Measurements from ENCODE around the gene SARS1. TPM values are rescaled to one million over a fixed set of nuclear protein-coding genes. Genes with fewer than 3 reads are reported as not detected.
A peak's percentile ranks its signal among the peaks of the same experiment; 100 is the strongest.

Gene SARS1
- total and polyA plus RNA-seq, 9 donors, result 83.7 to 317 (median 119) TPM

GRCh38 chr1:109263234-109263596 is 49.5 kb downstream of the SARS1 start:
- no peak overlapping the region for H3K27ac ChIP-seq

DNA sequence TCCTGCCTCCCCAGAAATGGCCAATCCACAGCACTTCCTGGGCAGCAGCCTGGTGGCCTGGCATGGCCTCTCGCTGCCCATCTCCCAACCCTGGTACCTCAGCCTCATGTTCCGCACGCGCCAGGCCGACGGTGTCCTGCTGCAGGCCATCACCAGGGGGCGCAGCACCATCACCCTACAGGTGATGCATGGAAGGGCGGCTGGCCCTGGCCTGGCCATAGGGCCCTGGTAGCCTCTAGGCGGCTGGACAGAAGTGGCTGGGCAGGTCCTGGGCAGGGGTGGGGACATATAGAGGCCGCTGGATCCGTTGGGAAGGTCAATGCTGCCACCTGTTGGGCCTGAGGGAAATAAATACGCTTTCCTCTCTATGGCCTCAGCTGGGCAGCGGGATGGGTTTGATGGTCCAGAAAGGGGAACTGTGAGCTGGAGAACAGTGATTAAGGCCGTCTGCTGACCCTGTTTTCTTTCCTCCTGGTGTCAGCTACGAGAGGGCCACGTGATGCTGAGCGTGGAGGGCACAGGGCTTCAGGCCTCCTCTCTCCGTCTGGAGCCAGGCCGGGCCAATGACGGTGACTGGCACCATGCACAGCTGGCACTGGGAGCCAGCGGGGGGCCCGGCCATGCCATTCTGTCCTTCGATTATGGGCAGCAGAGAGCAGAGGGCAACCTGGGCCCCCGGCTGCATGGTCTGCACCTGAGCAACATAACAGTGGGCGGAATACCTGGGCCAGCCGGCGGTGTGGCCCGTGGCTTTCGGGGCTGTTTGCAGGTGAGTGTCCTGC is 50.1 kb downstream of the SARS1 start:
- peak; percentile 62 to 86 (median 79) for DNase-seq
- Histone ChIP-seq H3K36me3 (no peaks in the 10 kb centered on the region), H3K27me3 (no peaks in the 10 kb centered on the region), H3K4me3 (no peak overlapping the region), H3K4me1 (ENCODE audit: insufficient read depth) (no peaks in the 10 kb centered on the region), H3K27ac (no peak overlapping the region), H3K9me3 (no peaks in the 10 kb centered on the region)
- intact Hi-C loops (cut with DNase I), result loop anchor here in 3 of 4 donors (5.0 to 10.0 kb wide), 4 partner anchors 134 to 271 kb away; partner anchors contain the start of genes GPR61 (in 2 of the 3), ELAPOR1 (in 1 of the 3) and SORT1 (in 1 of the 3)
- TF ChIP-seq POLR2A (IDR thresholded peaks at IDR 0.05), result no peak
- TF ChIP-seq, protein P1, sequence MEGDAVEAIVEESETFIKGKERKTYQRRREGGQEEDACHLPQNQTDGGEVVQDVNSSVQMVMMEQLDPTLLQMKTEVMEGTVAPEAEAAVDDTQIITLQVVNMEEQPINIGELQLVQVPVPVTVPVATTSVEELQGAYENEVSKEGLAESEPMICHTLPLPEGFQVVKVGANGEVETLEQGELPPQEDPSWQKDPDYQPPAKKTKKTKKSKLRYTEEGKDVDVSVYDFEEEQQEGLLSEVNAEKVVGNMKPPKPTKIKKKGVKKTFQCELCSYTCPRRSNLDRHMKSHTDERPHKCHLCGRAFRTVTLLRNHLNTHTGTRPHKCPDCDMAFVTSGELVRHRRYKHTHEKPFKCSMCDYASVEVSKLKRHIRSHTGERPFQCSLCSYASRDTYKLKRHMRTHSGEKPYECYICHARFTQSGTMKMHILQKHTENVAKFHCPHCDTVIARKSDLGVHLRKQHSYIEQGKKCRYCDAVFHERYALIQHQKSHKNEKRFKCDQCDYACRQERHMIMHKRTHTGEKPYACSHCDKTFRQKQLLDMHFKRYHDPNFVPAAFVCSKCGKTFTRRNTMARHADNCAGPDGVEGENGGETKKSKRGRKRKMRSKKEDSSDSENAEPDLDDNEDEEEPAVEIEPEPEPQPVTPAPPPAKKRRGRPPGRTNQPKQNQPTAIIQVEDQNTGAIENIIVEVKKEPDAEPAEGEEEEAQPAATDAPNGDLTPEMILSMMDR (IDR thresholded peaks at IDR 0.05), result peak; percentile 76 to 98 (median 94)
- TF ChIP-seq EP300 (IDR thresholded peaks at IDR 0.05), result no peak
- 49 to 58% (median 53%) methylated on average over 23 to 29 of the region's 29 CpGs for WGBS, 3 donors

More at GRCh38 chr1:109263234-109263596, 49.5 kb downstream of the SARS1 start:
- no peaks in the 10 kb centered on the region for H3K36me3 ChIP-seq
- no peak overlapping the region for H3K4me3 ChIP-seq
- WGBS, 3 donors, result 60 to 75% (median 68%) methylated on average over 12 of the region's 12 CpGs
- DNase-seq, result peak in 1 of 5 donors; percentile 19
- H3K4me1 ChIP-seq (ENCODE audit: insufficient read depth), result no peaks in the 10 kb centered on the region
- TF ChIP-seq, protein P1 (IDR thresholded peaks at IDR 0.05), result no peak
- TF ChIP-seq EP300 (IDR thresholded peaks at IDR 0.05), result no peak
- no peak for TF ChIP-seq POLR2A (IDR thresholded peaks at IDR 0.05)
- intact Hi-C loops (cut with DNase I), result loop anchor here in 3 of 4 donors (5.0 to 10.0 kb wide), 4 partner anchors 134 to 272 kb away; partner anchors contain the start of genes GPR61 (in 2 of the 3), ELAPOR1 (in 1 of the 3) and SORT1 (in 1 of the 3)
- H3K27me3 ChIP-seq, result no peaks in the 10 kb centered on the region
- H3K9me3 ChIP-seq, result no peaks in the 10 kb centered on the region

DNA sequence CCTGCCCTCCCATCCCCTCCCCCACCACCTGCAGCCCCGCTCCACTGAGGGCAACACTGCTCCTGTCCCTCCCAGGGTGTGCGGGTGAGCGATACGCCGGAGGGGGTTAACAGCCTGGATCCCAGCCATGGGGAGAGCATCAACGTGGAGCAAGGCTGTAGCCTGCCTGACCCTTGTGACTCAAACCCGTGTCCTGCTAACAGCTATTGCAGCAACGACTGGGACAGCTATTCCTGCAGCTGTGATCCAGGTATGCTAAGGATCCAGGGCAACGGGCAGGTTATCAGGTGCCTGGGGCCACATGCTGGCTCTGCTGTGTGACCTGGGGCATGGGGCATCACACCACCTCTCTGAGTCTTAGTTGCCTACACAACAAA is 50.6 kb downstream of the SARS1 start:
- H3K9me3 ChIP-seq, result no peaks in the 10 kb centered on the region
- no peak overlapping the region for H3K4me3 ChIP-seq
- WGBS, 3 donors, result 60 to 66% (median 62%) methylated on average over 4 to 9 of the region's 9 CpGs
- TF ChIP-seq, protein P1 (IDR thresholded peaks at IDR 0.05), result no peak
- no peak for TF ChIP-seq EP300 (IDR thresholded peaks at IDR 0.05)
- TF ChIP-seq POLR2A (IDR thresholded peaks at IDR 0.05), result no peak
- intact Hi-C loops (cut with DNase I), result loop anchor here in 3 of 4 donors (5.0 to 10.0 kb wide), 4 partner anchors 133 to 270 kb away; partner anchors contain the start of genes GPR61 (in 2 of the 3), ELAPOR1 (in 1 of the 3) and SORT1 (in 1 of the 3)
- no peak for DNase-seq
- H3K4me1 ChIP-seq (ENCODE audit: insufficient read depth), result no peaks in the 10 kb centered on the region
- H3K27ac ChIP-seq, result no peak overlapping the region
- no peaks in the 10 kb centered on the region for H3K36me3 ChIP-seq
- H3K27me3 ChIP-seq, result no peaks in the 10 kb centered on the region

DNA sequence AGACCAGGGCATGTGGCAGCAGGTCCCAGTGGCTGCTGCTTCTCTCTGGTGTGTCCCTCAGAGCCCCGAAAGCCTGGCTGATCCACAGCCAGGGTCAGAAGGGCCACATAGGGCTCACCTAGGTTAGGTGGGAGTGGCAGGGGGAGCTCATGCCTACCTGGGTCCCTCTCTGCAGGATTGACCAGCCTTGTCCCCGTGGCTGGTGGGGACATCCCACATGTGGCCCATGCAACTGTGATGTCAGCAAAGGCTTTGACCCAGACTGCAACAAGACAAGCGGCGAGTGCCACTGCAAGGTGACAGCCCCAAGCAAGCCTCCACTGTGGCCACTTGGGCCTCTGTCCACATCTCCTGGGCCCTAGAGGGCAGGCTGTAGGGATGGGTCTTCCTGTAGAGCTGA is 51.3 kb downstream of the SARS1 start:
- intact Hi-C loops (cut with DNase I), result loop anchor here in 2 of 4 donors (5.0 to 10.0 kb wide), 3 partner anchors 132 to 270 kb away; partner anchors contain the start of genes GPR61 (in 2 of the 2), ELAPOR1 (in 1 of the 2) and SORT1 (in 1 of the 2)
- TF ChIP-seq, protein P1 (IDR thresholded peaks at IDR 0.05), result no peak
- TF ChIP-seq POLR2A (IDR thresholded peaks at IDR 0.05) (no peak), EP300 (IDR thresholded peaks at IDR 0.05) (no peak)
- no peak overlapping the region for H3K4me3 ChIP-seq
- H3K27ac ChIP-seq, result no peak overlapping the region
- H3K9me3 ChIP-seq, result no peaks in the 10 kb centered on the region
- no peaks in the 10 kb centered on the region for H3K27me3 ChIP-seq
- DNase-seq, result no peak
- 89 to 95% (median 91%) methylated on average over 4 of the region's 4 CpGs for WGBS, 3 donors
- H3K4me1 ChIP-seq (ENCODE audit: insufficient read depth), result no peaks in the 10 kb centered on the region
- no peaks in the 10 kb centered on the region for H3K36me3 ChIP-seq
